Panc1 (cell line): Measurements from ENCODE around the gene OR10P1.

ENCODE experiments used
- CTCF ChIP-seq: fragments of 450-650 bp; IDR thresholded peaks from 2 replicates; pipeline ENCODE4 v1.5.1; 2017; ENCODE audit warnings: mild to moderate bottlenecking
- POLR2AphosphoS5 ChIP-seq: IDR thresholded peaks from 2 replicates; pipeline ENCODE4 v1.6.1; 2012; ENCODE audit warnings: mild to moderate bottlenecking, low read depth, low read length, moderate library complexity

- no peak for TF ChIP-seq POLR2AphosphoS5
- no peak for TF ChIP-seq CTCF
Measured at GRCh38 chr12:55626154-55626553, 10.5 kb upstream of the OR10P1 start.
